ENCODE measurements around the gene PCDHB1.
"Not testable (repeated sequence)": the region's sequence is repeated elsewhere in the genome, so short reads cannot be mapped to it uniquely, and the experiment has no call there.

Gene PCDHB1

GRCh38 chr5:141102471-141102870 lies 51.3 kb downstream of the PCDHB1 start:
- not testable (repeated sequence) for H3K4me1 Mint-ChIP-seq, ATAC-seq, DNase-seq, H3K27ac Mint-ChIP-seq, H3K4me3 Mint-ChIP-seq
- Mint-ChIP-seq H3K27me3 (peaks cover 33% of the 10 kb centered on the region), H3K9me3 (peaks cover 14 to 19% of the 10 kb centered on the region in 2 donors)

GRCh38 chr5:141105350-141105749 lies 54.2 kb downstream of the PCDHB1 start:
- ATAC-seq = no peak
- H3K4me1 Mint-ChIP-seq = no peaks in the 10 kb centered on the region
- H3K27ac Mint-ChIP-seq = no peak overlapping the region
- H3K27me3 Mint-ChIP-seq = peaks cover 19% of the 10 kb centered on the region
- H3K4me3 Mint-ChIP-seq = no peak overlapping the region
- H3K9me3 Mint-ChIP-seq = peaks cover 6 to 15% of the 10 kb centered on the region in 2 donors
- no peak for DNase-seq
